Fibroblast of lung (primary cell): ENCODE data around the gene PDGFA. TPM values are rescaled to one million over a fixed set of nuclear protein-coding genes. Genes with fewer than 3 reads are reported as not detected.

Experiments used
- DNase-seq, 2 donors: peaks; one replicate each; pipeline versions ENCODE4 v3.0.0 to v3.0.0-alpha.2; 2010; ENCODE audit warnings: low read depth in 2 of 2
- H2AFZ ChIP-seq: 2 replicates; pipeline ENCODE4 v1.5.1; 2012; ENCODE audit warnings: low read length, control low read depth, inconsistent platforms
- H3K27ac ChIP-seq: 2 replicates; pipeline ENCODE4 v1.5.1; 2011; ENCODE audit warnings: low read length, control low read depth; ENCODE audit not compliant: insufficient read depth
- H3K27me3 ChIP-seq: 2 replicates; pipeline ENCODE4 v1.5.1; 2011; ENCODE audit warnings: mild to moderate bottlenecking, low read length; ENCODE audit not compliant: control insufficient read depth, insufficient read depth
- H3K36me3 ChIP-seq: 2 replicates; pipeline ENCODE4 v1.5.1; 2011; ENCODE audit warnings: low read length; ENCODE audit not compliant: control insufficient read depth, insufficient read depth
- H3K4me1 ChIP-seq: 2 replicates; pipeline ENCODE4 v1.5.1; 2011; ENCODE audit warnings: low read length; ENCODE audit not compliant: control insufficient read depth, insufficient read depth; ENCODE audit errors: extremely low read depth
- H3K4me2 ChIP-seq: 2 replicates; pipeline ENCODE4 v1.5.1; 2011; ENCODE audit warnings: low read length, control low read depth; ENCODE audit not compliant: insufficient read depth; ENCODE audit errors: extremely low read depth
- H3K4me3 ChIP-seq, 4 experiments: fragments of 200-600 bp in 1 of 4; sonication (generic) in 1 of 4; replicated peaks in 1 of 4; 2 replicates each; pipeline ENCODE4 v1.5.1; 2011 to 2016; ENCODE audit warnings: low read length in 4 of 4, low read depth in 3 of 4, mild to moderate bottlenecking in 3 of 4, control low read depth in 2 of 4, inconsistent platforms in 1 of 4, mixed read lengths in 1 of 4; ENCODE audit not compliant: insufficient read depth in 1 of 4; ENCODE audit errors: control extremely low read depth in 1 of 4
- H3K79me2 ChIP-seq: 2 replicates; pipeline ENCODE4 v1.5.1; 2012; ENCODE audit warnings: mild to moderate bottlenecking, low read length, inconsistent platforms; ENCODE audit not compliant: control insufficient read depth, insufficient read depth
- H3K9ac ChIP-seq: 2 replicates; pipeline ENCODE4 v1.5.1; 2011; ENCODE audit warnings: mild to moderate bottlenecking, low read length, control low read depth; ENCODE audit not compliant: insufficient read depth
- H3K9me3 ChIP-seq: 2 replicates; pipeline ENCODE4 v1.5.1; 2012; ENCODE audit warnings: low read depth, low read length; ENCODE audit not compliant: control insufficient read depth, insufficient read depth
- H4K20me1 ChIP-seq: 2 replicates; pipeline ENCODE4 v1.5.1; 2011; ENCODE audit warnings: low read length; ENCODE audit not compliant: control insufficient read depth, insufficient read depth; ENCODE audit errors: extremely low read depth
- EZH2 ChIP-seq: IDR thresholded peaks from 2 replicates; pipeline ENCODE4 v1.5.1; 2012; ENCODE audit warnings: low read length, control low read depth, mild to moderate bottlenecking; ENCODE audit errors: missing control alignments
- polyA plus RNA-seq, 2 donors: library from polyadenylated mRNA; depleted of rRNA in 1 of 2; stranded (reverse) in 1 of 2; unstranded in 1 of 2; fragments of >200 nt; gene quantifications; 2 replicates each; pipeline ENCODE4 v1.2.1, GENCODE V29; 2011 to 2012; ENCODE audit warnings: missing spikeins in 1 of 2
- total RNA-seq: library from RNA; depleted of rRNA; stranded (reverse); fragments of >200 nt; gene quantifications from 2 replicates; pipeline ENCODE4 v1.2.1, GENCODE V29; 2014
- TF ChIP-seq, protein P1 (sequence below), 2 donors: IDR thresholded peaks in 1 of 2; conservative IDR thresholded peaks in 1 of 2; 1 replicate in 1 of 2; 2 replicates in 1 of 2; pipeline ENCODE4 v1.5.1; 2011 to 2012; ENCODE audit warnings: low read length in 2 of 2, control low read depth in 1 of 2, inconsistent platforms in 1 of 2, low read depth in 1 of 2, mild to moderate bottlenecking in 1 of 2

The PDGFA gene
- total and polyA plus RNA-seq, 2 donors (not counting 1 experiment from before 2014, with no cell fraction given) = 13.5 to 16.9 TPM

- peaks cover 7% of the 10 kb centered on the region for H3K27me3 ChIP-seq
- no peak for TF ChIP-seq EZH2
- TF ChIP-seq, protein P1, sequence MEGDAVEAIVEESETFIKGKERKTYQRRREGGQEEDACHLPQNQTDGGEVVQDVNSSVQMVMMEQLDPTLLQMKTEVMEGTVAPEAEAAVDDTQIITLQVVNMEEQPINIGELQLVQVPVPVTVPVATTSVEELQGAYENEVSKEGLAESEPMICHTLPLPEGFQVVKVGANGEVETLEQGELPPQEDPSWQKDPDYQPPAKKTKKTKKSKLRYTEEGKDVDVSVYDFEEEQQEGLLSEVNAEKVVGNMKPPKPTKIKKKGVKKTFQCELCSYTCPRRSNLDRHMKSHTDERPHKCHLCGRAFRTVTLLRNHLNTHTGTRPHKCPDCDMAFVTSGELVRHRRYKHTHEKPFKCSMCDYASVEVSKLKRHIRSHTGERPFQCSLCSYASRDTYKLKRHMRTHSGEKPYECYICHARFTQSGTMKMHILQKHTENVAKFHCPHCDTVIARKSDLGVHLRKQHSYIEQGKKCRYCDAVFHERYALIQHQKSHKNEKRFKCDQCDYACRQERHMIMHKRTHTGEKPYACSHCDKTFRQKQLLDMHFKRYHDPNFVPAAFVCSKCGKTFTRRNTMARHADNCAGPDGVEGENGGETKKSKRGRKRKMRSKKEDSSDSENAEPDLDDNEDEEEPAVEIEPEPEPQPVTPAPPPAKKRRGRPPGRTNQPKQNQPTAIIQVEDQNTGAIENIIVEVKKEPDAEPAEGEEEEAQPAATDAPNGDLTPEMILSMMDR (conservative IDR thresholded peaks at IDR 0.05 in 1 of 2, IDR thresholded peaks at IDR 0.05 in 1 of 2; ENCODE audit: low read depth in 1 of 2, low read length in 2 of 2) = no peak
- H3K27ac ChIP-seq = no peak overlapping the region
- no peaks in the 10 kb centered on the region for H3K36me3 ChIP-seq
- no peak for DNase-seq
- no peaks in the 10 kb centered on the region for H3K79me2 ChIP-seq
- H3K4me2 ChIP-seq = no peak overlapping the region
- H2AFZ ChIP-seq = no peak overlapping the region
- no peaks in the 10 kb centered on the region for H3K4me1 ChIP-seq
- H3K9ac ChIP-seq = no peak overlapping the region
- no peaks in the 10 kb centered on the region for H3K9me3 ChIP-seq
- no peaks in the 10 kb centered on the region for H4K20me1 ChIP-seq
- H3K4me3 ChIP-seq = no peak overlapping the region
Observed at GRCh38 chr7:451255-452225, 68.1 kb downstream of the PDGFA start.

DNA sequence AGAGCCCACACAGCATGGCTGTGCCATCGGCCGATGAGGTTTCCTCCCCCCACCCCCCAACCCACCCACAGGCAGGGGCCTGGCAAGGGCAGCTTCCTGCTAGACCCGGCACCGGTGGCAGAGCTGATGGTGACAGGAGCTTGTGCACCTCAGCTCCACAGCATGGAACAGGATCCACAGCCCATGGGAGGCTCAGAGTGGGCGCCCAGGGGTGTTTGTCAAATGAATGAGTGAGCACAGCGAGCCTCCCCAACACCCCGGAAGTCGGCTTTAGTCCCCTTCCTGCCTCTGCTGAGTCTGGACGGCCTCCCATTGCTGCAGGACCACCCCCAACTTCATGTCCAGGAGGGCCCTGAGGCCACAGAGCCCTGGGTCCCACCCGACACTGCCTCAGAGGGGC, 68.9 kb downstream of the PDGFA start:
- H3K9ac ChIP-seq = no peak overlapping the region
- H3K27me3 ChIP-seq = peaks cover 7% of the 10 kb centered on the region
- H3K4me2 ChIP-seq = no peak overlapping the region
- no peak for DNase-seq
- H3K79me2 ChIP-seq = no peaks in the 10 kb centered on the region
- no peaks in the 10 kb centered on the region for H4K20me1 ChIP-seq
- no peak overlapping the region for H3K27ac ChIP-seq
- H3K4me1 ChIP-seq = no peaks in the 10 kb centered on the region
- H2AFZ ChIP-seq = no peak overlapping the region
- no peaks in the 10 kb centered on the region for H3K9me3 ChIP-seq
- H3K4me3 ChIP-seq = no peak overlapping the region
- TF ChIP-seq EZH2 = no peak
- TF ChIP-seq, protein P1 (conservative IDR thresholded peaks at IDR 0.05 in 1 of 2, IDR thresholded peaks at IDR 0.05 in 1 of 2; ENCODE audit: low read depth in 1 of 2, low read length in 2 of 2) = no peak
- H3K36me3 ChIP-seq = no peaks in the 10 kb centered on the region

DNA sequence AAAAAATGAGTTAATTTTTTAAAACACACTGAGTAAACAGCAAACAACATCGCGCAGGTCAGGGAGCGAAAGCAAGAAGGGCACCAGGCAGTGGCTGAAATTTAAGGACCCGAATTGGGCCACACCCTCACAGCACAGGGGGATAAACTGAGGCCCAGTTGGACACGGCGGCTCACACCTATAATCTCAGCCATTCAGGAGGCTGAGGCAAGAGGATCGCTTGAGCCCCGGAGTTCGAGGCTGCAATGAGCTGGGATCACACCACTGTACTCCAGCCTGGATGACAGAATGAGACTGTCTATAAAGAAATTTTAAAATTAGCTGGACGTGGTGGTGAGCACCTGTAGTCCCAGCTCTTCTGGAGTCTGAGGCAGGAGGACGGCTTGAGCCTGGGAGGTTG, 69.6 kb downstream of the PDGFA start:
- DNase-seq = no peak
- Histone ChIP-seq H3K9ac (no peak overlapping the region), H4K20me1 (no peaks in the 10 kb centered on the region), H3K27ac (no peak overlapping the region), H3K4me2 (no peak overlapping the region), H3K79me2 (no peaks in the 10 kb centered on the region), H2AFZ (no peak overlapping the region), H3K27me3 (peaks cover 7% of the 10 kb centered on the region), H3K9me3 (no peaks in the 10 kb centered on the region), H3K4me1 (no peaks in the 10 kb centered on the region), H3K4me3 (no peak overlapping the region), H3K36me3 (no peaks in the 10 kb centered on the region)
- TF ChIP-seq, protein P1 (conservative IDR thresholded peaks at IDR 0.05 in 1 of 2, IDR thresholded peaks at IDR 0.05 in 1 of 2; ENCODE audit: low read depth in 1 of 2, low read length in 2 of 2) = no peak
- TF ChIP-seq EZH2 = no peak
